Neural cell (in vitro differentiated cells): ENCODE results near the gene WIZ.
"Not testable (repeated sequence)": the region's sequence is repeated elsewhere in the genome, so short reads cannot be mapped to it uniquely, and the experiment has no call there.

ENCODE experiments used
- EZH2 ChIP-seq: fragments of 200-600, 300-800 bp; shearing (Covaris generic), sonication (generic); IDR thresholded peaks from 2 replicates; pipeline ENCODE4 v1.6.1; 2014; ENCODE audit warnings: antibody characterized with exemption, low read length, borderline replicate concordance, mild to moderate bottlenecking; ENCODE audit not compliant: insufficient read depth, poor library complexity, severe bottlenecking
- MXI1 ChIP-seq: fragments of 450-650 bp; conservative IDR thresholded peaks from 2 replicates; pipeline ENCODE4 v1.6.1; 2014; ENCODE audit warnings: antibody characterized with exemption, mild to moderate bottlenecking; ENCODE audit not compliant: poor library complexity, severe bottlenecking
- POLR2AphosphoS5 ChIP-seq: IDR thresholded peaks from 2 replicates; pipeline ENCODE4 v1.6.1; 2012
- RAD21 ChIP-seq: fragments of 450-650 bp; conservative IDR thresholded peaks from 2 replicates; pipeline ENCODE4 v1.6.1; 2014; ENCODE audit warnings: antibody characterized with exemption, mild to moderate bottlenecking, moderate library complexity
- SMC3 ChIP-seq: fragments of 450-650 bp; conservative IDR thresholded peaks from 2 replicates; pipeline ENCODE4 v1.6.1; 2014; ENCODE audit warnings: antibody characterized with exemption, mild to moderate bottlenecking, moderate library complexity; ENCODE audit not compliant: poor library complexity
- TF ChIP-seq, protein P1 (sequence below): fragments of 450-650 bp; IDR thresholded peaks from 2 replicates; pipeline ENCODE4 v1.5.1; 2014; ENCODE audit warnings: antibody characterized with exemption, mild to moderate bottlenecking, moderate library complexity; ENCODE audit not compliant: poor library complexity, severe bottlenecking

DNA sequence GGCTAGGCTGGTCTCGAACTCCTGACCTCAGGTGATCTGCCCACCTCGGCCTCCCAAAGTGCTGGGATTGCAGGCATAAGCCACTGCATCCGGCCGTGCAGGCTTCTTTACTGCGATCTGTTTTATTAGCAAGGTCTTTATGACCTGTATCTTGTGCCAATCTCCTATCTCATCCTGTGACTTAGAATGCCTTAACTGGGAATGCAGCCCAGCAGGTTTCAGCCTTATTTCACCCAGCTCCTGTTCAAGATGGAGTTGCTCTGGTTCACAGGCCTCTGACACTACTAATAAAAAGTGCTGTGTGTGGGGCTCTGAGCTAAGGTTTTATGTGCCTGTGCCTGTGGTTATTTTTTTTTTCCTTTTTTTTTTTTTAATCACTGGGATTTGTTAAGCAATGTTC, 36.0 kb upstream of the WIZ start:
- TF ChIP-seq EZH2, RAD21, POLR2AphosphoS5, MXI1, SMC3: not testable (repeated sequence)
- TF ChIP-seq, protein P1, sequence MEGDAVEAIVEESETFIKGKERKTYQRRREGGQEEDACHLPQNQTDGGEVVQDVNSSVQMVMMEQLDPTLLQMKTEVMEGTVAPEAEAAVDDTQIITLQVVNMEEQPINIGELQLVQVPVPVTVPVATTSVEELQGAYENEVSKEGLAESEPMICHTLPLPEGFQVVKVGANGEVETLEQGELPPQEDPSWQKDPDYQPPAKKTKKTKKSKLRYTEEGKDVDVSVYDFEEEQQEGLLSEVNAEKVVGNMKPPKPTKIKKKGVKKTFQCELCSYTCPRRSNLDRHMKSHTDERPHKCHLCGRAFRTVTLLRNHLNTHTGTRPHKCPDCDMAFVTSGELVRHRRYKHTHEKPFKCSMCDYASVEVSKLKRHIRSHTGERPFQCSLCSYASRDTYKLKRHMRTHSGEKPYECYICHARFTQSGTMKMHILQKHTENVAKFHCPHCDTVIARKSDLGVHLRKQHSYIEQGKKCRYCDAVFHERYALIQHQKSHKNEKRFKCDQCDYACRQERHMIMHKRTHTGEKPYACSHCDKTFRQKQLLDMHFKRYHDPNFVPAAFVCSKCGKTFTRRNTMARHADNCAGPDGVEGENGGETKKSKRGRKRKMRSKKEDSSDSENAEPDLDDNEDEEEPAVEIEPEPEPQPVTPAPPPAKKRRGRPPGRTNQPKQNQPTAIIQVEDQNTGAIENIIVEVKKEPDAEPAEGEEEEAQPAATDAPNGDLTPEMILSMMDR: not testable (repeated sequence)
